Erythroblast (primary cell): Measurements from ENCODE around the gene MED22.

Experiments
- GATA1 ChIP-seq: IDR thresholded peaks from 2 replicates; pipeline ENCODE4 v1.6.1; 2011; ENCODE audit warnings: low read depth, mild to moderate bottlenecking, control low read depth, low read length, moderate library complexity
- POLR2A ChIP-seq: IDR thresholded peaks from 2 replicates; pipeline ENCODE4 v1.6.1; 2011; ENCODE audit warnings: mild to moderate bottlenecking, low read length

DNA sequence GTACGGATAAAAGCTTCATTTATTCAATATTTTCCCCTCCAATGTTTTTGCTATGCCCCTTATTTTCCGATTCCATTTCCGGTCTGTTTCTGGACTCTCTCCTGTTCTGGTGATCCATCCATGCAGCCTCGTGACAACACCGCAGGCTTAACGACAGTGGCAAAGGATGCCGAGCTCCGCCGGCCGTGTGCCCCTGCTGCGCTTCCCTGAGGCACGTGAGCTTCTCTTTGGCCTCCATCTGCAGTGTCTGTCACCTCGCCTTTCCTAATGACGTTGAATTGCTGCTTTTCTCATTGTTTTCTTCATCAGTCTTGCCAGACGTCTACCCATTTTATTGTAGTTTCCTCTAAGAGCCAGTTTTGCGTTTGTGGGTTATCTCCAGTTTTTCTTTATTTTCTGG is 40.6 kb downstream of the MED22 start:
- TF ChIP-seq POLR2A (no peak), GATA1 (no peak)
